HG03025 (cell line): ENCODE measurements around the gene DSC2.
"Not testable (repeated sequence)": the region's sequence is repeated elsewhere in the genome, so short reads cannot be mapped to it uniquely, and the experiment has no call there.

Source experiments
- ATAC-seq: cut with Tn5 transposase; IDR thresholded peaks from one replicate; pipeline ENCODE4 v1.9.1; 2021; ENCODE audit warnings: mild to moderate bottlenecking, moderate library complexity; ENCODE audit not compliant: unreplicated experiment, low FRiP score

The DSC2 gene

DNA sequence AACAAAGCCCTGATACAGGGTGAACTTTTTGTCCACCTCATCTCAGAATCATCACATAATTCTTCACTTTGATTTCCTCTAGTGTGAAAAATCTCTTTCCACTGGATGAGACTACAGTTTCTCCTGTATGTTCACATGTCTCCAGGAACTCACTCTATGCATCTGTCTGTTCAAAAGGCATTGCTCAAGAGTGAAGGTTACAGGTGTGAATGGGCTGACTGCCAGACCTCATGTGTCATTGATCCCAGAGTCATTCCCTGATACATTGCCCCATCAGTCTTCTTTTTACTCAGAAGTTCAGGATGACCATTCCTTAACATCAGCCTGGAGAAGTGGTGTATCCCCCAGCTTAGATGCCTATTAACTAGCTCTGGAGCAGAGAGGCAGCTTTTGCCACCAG lies 55.3 kb downstream of the DSC2 start:
- no peak for ATAC-seq

DNA sequence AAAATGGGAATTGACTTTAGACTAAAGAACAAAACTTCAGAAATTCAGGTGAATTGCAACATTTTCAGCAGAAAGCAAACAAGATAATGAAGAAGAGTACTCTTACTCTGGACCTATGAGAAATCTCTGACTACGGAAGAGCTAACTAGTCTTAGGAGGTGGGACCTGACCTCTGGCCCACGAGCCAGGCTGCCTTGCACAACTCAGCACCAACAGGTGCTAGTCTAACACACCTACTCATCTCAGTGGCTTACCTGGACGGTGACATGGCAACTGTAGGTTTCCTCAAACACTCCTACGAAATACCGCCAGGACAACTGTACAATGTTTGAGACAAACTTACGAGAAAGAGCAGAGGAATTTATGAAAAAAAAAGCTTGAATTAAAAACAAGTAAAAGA lies 56.6 kb downstream of the DSC2 start:
- ATAC-seq, result no peak

DNA sequence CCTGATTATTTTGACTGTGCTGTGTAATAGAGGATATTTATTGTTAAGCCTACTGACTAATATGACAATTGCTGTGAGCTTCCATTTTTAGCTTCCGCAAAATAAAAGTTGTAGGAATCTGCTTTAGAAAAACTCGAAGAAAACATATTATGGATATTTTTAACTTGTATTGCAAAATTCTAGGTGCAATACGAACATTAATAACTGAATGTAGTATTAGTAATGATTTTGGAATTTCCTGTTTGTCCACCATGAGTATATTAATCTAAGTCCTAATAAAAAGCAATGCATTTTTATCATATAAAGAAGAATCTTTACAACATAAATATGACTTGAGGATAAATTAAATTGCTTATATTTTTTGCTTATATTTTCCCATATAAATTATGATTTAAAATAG lies 57.3 kb downstream of the DSC2 start:
- no peak for ATAC-seq

DNA sequence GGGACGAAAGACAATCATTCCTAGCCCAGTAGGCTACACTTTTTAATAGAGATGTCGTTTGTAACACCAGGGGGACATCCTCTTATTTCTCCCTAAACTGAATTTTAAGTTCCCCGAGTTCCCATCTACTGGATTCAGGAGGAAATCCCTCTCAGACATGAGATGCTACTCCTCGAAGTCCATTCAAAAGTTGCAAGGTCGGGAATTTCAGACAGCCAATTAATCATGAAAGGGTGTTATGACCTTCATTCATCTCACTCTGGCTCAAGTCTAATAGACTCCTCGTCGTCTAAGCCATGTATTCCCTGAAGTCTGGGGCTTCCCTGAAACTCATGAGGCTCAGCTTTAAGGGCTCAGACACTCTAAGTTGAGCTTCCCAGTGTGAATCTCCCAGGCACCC lies 58.5 kb downstream of the DSC2 start:
- ATAC-seq, result no peak

DNA sequence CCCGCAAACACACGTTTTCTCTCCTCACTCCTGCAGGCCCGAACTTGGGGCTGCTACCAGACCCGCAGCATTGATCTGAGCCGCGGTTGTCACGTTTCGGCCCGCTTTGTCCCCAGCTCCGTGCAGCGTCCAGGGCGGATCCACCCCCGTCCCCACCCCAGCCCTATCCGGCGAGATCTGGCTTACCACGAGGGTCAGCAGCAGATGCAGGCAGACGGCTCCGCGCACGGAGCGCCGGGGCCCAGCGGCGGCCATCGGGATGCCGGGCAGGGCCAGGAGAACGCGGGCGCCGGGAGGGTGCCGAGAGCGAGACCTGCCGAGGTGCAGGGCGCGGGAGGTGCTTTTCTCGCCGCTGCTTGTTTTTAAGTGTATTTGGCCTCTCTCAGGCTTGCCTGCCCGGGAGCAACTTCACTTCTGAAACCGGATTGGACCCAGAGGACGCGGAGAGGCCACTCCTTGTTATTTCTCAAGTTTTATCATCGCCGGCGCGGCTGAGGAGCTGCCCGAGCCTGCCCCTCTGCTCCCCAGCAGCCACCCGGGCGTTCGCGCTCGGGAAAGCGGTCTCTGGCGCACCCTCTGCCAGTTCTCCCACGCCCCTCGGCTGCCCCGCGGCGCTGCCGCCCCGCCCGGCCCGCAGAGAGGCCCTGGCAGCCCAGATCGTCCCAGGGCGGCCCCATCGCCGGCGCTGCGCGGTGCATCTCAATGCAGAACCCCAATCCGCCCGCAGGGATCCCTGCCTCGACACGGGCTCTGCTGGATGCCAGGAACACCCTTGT lies 59.6 kb downstream of the DSC2 start, which contains the start of gene DSC3:
DSC3 (minus strand) TSS at position 337 of the 776 bp plus-strand sequence; CDS start at position 255, 82 bp downstream.
- ATAC-seq, result no peak

DNA sequence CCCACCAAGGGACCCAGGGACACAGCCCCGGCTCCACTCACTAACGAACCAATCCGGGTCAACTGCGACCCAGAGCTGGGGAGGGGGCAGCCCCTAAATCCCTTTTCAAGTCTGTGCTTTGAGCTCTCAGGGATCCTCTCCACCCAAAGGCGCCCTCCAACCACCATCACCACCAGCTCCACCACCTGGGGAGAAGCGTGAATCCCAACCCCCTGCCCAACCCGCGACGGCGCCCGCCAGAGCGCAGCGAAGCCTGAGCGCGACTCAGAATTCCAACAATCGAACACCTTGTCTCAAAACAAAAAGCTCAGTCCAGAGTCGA lies 60.2 kb downstream of the DSC2 start:
- ATAC-seq, result no peak

DNA sequence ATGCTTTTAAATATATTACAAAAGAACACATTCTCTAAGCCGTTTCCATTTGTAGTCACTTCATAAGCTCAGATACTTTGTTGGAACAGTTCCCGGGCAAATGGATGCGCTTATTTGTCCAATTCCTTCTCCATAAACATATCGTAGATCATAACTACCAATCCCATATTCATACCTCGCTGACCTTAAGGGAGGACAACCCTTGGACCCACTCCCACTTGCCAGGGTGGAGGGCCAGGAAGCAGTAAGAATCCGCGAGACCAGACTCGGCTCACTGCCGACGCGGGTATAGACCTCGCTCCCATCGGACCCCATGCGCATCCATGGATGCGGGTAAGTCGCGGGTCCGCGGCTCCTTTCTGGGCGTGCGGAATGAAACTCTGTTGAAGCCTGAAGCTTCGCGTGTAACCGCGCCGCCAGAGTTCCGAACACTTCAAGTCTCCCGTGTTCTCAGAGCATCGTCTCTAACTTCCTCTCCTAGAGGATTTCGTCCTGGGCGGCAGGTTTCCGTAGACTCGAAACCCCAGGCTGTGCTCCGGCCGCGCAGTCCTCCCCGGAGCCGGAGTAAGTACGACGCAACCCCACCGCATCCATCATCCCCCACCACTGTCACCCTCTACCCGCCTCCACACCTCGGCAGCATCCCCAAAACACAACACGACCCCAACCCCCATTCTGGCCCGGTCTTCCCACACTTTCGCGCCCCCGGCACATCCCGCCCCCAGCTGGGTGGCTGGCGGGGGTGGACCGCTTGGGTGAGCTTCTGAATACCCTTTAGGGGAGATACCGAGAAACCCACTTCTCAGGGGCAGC lies 60.7 kb downstream of the DSC2 start:
- no peak for ATAC-seq

- no peak for ATAC-seq
Measured at GRCh38 chr18:31040686-31041270, 61.4 kb downstream of the DSC2 start.

- no peak for ATAC-seq
Measured at GRCh38 chr18:31039426-31039825, 62.8 kb downstream of the DSC2 start.

DNA sequence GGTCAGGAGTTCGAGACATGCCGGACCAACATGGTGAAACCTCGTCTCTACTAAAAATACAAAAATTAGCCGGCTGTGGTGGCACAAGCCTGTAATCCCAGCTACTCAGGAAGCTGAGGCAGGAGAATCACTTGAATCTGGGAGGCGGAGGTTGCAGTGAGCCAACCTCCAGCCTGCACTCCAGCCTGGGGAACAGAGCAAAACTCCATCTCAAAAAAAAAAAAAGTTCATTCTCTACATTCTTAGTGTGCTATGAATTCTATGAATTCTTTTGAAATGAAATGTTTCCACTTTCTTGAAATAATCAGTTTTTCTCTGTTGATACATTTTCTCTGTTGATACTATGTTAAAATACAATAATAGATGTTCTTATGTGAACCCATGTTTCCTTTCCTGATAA lies 64.5 kb downstream of the DSC2 start:
- ATAC-seq, result not testable (repeated sequence)

DNA sequence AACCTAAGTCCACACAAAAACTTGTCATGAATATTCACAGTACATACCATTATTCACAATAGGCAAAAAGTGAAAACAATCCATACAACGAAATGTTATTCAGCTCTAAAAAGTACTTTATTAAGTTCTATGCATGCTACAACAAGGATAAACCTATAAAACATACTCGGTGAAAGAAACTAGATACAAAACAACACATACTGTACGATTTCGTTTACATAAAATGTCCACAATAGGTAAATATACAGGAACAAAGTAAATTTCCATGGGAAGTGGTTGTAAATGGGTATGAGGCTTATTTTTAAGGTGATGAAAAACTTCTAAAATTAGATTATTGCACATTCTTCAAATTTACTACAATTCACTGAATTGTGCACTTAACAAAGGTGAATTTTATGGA lies 67.7 kb downstream of the DSC2 start:
- no peak for ATAC-seq

- ATAC-seq, result no peak
Measured at GRCh38 chr18:31030574-31031278, 71.5 kb downstream of the DSC2 start.

GRCh38 chr18:31015715-31016434 lies 86.3 kb downstream of the DSC2 start:
- ATAC-seq, result no peak

GRCh38 chr18:31011455-31011854 lies 90.8 kb downstream of the DSC2 start:
- ATAC-seq, result not testable (repeated sequence)

DNA sequence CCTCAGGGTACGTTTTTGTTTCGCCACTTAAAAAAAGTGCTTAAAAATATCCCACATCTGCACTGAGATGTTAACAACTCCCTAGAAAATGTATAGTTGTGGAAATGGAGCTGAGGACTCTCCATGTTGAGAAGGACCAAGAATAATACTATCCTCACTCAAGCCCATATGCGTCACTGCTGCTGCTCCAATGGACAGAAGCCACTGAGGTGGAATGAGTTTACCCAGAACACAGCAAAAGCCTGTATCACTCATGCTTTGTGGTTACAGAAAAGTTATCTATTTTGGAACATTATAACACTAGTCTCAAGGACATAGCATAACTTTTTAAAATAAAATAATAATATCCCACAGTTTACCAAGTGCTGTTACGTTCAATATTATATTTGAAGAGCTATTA lies 91.6 kb downstream of the DSC2 start:
- no peak for ATAC-seq
